ENCODE results near the gene RAD51D.

DNA sequence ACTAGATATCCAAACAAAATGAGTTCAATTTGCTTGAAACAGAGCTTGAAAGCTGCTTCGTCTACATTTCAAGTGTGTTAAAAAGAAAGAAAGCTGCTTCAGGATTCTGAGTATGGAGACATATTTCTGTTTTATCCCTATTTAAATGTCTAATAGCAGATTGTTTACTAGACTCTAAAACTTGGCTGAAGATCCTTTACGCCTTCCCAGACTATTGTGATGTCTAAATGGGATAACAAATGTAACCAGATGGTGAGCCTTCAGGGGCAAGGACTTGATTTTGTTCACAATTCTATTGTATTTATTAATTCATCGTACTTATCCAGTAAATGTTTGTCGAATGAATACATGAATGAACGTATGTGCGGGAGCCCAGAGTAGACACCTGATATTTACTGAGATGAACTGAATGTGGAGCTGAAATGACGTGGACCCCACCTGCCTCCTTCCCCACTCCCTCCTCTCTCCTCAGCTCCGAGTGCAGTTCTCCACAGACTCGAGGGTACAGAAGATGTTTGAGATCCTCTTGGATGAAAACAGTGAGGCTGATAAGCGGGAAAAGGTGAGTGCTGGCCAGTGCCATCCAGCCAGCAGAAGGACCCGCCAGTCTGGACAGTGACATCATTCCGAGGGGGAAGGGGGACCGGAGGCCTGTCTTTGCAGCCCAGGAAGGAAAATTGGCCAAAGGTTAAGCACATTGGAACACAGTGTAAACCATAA is 32.9 kb upstream of the RAD51D start:
- TF ChIP-seq POLR2A (IDR thresholded peaks at IDR 0.05; ENCODE audit: extremely low read depth, insufficient read length) (no peak), MYC (IDR thresholded peaks at IDR 0.05; ENCODE audit: low read depth, low read length) (no peak)
- TF ChIP-seq, protein P1, sequence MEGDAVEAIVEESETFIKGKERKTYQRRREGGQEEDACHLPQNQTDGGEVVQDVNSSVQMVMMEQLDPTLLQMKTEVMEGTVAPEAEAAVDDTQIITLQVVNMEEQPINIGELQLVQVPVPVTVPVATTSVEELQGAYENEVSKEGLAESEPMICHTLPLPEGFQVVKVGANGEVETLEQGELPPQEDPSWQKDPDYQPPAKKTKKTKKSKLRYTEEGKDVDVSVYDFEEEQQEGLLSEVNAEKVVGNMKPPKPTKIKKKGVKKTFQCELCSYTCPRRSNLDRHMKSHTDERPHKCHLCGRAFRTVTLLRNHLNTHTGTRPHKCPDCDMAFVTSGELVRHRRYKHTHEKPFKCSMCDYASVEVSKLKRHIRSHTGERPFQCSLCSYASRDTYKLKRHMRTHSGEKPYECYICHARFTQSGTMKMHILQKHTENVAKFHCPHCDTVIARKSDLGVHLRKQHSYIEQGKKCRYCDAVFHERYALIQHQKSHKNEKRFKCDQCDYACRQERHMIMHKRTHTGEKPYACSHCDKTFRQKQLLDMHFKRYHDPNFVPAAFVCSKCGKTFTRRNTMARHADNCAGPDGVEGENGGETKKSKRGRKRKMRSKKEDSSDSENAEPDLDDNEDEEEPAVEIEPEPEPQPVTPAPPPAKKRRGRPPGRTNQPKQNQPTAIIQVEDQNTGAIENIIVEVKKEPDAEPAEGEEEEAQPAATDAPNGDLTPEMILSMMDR (IDR thresholded peaks at IDR 0.05; ENCODE audit: low read depth, low read length) = no peak
- TF ChIP-seq, protein P2, sequence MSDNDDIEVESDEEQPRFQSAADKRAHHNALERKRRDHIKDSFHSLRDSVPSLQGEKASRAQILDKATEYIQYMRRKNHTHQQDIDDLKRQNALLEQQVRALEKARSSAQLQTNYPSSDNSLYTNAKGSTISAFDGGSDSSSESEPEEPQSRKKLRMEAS (IDR thresholded peaks at IDR 0.05; ENCODE audit: low read depth, low read length) = no peak

Measured in NB4 (cell line).